ENCODE measurements around the gene TRAPPC5. TPM values are rescaled to one million over a fixed set of nuclear protein-coding genes. Genes with fewer than 3 reads are reported as not detected.

TRAPPC5 gene
- total RNA-seq = 105 and 108 TPM in 2 replicates
- long read RNA-seq, full-length matches to known transcripts = 5 of 5 reads
- long read RNA-seq, partial matches to known transcripts = 0 of 5 reads
- long read RNA-seq, other reads (novel, unspliced or antisense) = 0 of 5 reads

DNA sequence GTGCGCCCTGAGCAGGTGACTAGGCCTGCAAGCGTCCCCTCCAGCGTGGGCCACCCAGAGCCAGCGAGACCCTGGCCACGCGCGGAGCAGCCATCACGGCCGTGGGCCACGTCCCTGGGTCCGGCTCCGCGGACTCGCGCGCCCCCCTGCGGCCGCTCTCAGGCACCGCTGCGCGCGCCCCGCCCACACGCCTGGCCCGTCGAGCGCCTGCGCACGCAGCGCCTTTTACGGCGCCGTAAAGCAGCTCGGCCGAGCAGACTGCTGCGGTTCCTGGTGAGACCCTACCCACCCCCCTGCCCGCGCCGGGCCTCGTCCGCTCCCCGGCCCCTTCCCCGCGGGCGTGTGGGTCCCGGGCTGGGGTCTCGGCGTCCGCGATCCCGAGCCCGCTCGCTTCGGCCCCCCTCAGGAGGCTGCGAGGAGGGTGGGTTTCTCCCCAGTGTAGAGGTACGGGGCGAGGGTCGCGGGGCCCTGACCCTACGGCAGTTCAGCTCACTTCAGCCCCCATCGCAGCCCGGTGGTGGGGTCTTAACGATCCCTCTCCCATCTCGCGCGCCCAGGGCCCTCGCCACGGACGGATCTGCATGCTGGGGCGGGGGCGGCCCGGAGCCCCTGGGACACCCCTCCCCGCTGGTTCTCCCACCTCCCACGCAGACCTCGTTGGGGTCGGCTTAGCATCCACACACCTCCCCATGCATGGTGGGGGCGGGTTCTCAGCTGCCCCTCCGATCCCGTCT lies at the start of gene TRAPPC5:
Gene TRAPPC5 (plus strand): TSS at position 228 of the 734 bp plus-strand sequence. CDS start 1,421 bp downstream, outside the sequence.
- TF ChIP-seq CTCF (IDR thresholded peaks at IDR 0.05) = peak; percentile 99
- peaks cover 6% of the 10 kb centered on the region for H3K4me1 Mint-ChIP-seq (ENCODE audit: unreplicated experiment)
- peak; percentile 96 for DNase-seq (ENCODE audit: extremely low spot score, unreplicated experiment)
- peak within 1 kb of the TSS; percentile 71 for H3K27ac Mint-ChIP-seq (ENCODE audit: unreplicated experiment)
- H3K4me3 Mint-ChIP-seq (ENCODE audit: unreplicated experiment) = peak within 1 kb of the TSS; percentile 86
- H3K27me3 Mint-ChIP-seq (ENCODE audit: unreplicated experiment) = peaks cover 15% of the 10 kb centered on the region
- H3K36me3 Mint-ChIP-seq (ENCODE audit: unreplicated experiment) = peaks cover 11% of the 10 kb centered on the region
- H3K9me3 Mint-ChIP-seq (ENCODE audit: unreplicated experiment) = no peaks in the 10 kb centered on the region

DNA sequence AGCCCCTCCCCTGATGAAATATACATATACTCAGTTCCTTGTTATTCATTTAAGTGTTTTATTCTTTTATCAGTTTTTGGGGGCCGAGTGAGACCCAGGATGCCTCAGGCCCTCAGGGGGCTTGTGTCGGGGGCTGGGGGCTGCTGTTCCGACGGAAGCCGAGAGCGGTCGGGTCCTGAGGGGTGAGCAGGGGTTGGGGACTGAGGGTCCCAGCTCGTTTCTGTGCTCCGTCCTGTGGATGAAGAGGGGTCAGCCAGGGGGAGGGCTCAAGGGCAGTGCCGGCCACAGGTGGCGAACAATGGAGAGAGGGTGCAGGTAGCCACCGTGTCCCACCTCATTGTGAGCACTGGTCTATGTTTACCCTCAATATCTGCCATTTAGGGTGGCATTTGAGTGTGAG lies 49.1 kb upstream of the TRAPPC5 start:
- no peak overlapping the region for H3K4me3 Mint-ChIP-seq (ENCODE audit: unreplicated experiment)
- no peaks in the 10 kb centered on the region for H3K9me3 Mint-ChIP-seq (ENCODE audit: unreplicated experiment)
- no peak for DNase-seq (ENCODE audit: extremely low spot score, unreplicated experiment)
- H3K27ac Mint-ChIP-seq (ENCODE audit: unreplicated experiment) = no peak overlapping the region
- no peak for TF ChIP-seq CTCF (IDR thresholded peaks at IDR 0.05)
- H3K36me3 Mint-ChIP-seq (ENCODE audit: unreplicated experiment) = no peaks in the 10 kb centered on the region
- peaks cover 14% of the 10 kb centered on the region for H3K27me3 Mint-ChIP-seq (ENCODE audit: unreplicated experiment)
- H3K4me1 Mint-ChIP-seq (ENCODE audit: unreplicated experiment) = peaks cover 30% of the 10 kb centered on the region

DNA sequence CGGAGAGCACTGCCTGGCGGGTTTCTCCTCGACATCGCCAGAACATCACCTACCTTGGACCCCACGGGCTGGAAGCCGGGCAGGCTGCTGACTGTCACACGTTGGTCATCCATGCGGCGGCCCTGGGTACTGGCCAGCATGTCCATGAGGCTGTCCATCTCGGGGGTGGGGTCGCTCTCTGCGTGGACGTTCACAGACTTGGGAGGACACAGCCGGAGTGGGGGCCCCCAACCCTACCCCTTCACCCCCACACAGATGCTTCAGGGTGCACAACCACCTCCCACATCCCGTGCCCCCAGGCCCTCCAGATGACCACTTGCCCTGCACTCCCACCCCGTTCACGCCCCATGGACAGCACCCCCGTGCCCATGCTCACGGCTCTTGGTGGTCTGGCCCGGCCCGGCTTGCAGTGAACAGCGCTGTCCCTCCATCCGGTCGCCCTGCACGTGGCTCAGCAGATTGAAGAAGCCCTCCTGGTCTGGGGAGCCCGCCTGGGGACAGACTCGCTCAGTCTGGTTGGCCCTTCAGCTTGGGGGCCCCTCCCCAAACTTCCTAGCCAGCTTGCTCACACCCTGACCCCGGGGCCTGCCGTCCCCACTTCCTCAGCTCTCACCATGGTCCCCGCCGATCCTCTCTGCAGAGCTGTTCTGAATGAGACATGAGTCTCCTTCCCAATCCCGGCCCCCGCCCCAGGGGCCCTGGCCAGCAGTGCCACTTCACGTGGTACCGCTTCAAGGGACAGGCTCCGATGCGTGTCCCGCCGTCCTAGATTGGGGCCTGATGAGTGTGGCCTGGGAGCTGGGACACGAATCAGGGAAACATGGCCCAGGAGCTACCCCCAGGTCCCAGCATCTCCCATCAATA lies 48.1 kb upstream of the TRAPPC5 start:
- Mint-ChIP-seq H3K27me3 (ENCODE audit: unreplicated experiment) (peaks cover 16% of the 10 kb centered on the region), H3K27ac (ENCODE audit: unreplicated experiment) (no peak overlapping the region), H3K36me3 (ENCODE audit: unreplicated experiment) (no peaks in the 10 kb centered on the region), H3K4me3 (ENCODE audit: unreplicated experiment) (no peak overlapping the region), H3K9me3 (ENCODE audit: unreplicated experiment) (no peaks in the 10 kb centered on the region), H3K4me1 (ENCODE audit: unreplicated experiment) (peaks cover 29% of the 10 kb centered on the region)
- no peak for DNase-seq (ENCODE audit: extremely low spot score, unreplicated experiment)
- no peak for TF ChIP-seq CTCF (IDR thresholded peaks at IDR 0.05)

- H3K27me3 Mint-ChIP-seq (ENCODE audit: unreplicated experiment) = peaks cover 16% of the 10 kb centered on the region
- H3K27ac Mint-ChIP-seq (ENCODE audit: unreplicated experiment) = no peak within 1 kb of the TSS
- TF ChIP-seq CTCF (IDR thresholded peaks at IDR 0.05) = no peak
- no peaks in the 10 kb centered on the region for H3K9me3 Mint-ChIP-seq (ENCODE audit: unreplicated experiment)
- no peak within 1 kb of the TSS for H3K4me3 Mint-ChIP-seq (ENCODE audit: unreplicated experiment)
- DNase-seq (ENCODE audit: extremely low spot score, unreplicated experiment) = no peak
- H3K4me1 Mint-ChIP-seq (ENCODE audit: unreplicated experiment) = peaks cover 20% of the 10 kb centered on the region
- H3K36me3 Mint-ChIP-seq (ENCODE audit: unreplicated experiment) = no peaks in the 10 kb centered on the region
Measured at GRCh38 chr19:7633698-7634097, 46.9 kb upstream of the TRAPPC5 start, which contains the start of gene PCP2. TSS of gene PCP2 (minus strand) at chr19:7633719. CDS start at chr19:7633457, 262 bp downstream.

DNA sequence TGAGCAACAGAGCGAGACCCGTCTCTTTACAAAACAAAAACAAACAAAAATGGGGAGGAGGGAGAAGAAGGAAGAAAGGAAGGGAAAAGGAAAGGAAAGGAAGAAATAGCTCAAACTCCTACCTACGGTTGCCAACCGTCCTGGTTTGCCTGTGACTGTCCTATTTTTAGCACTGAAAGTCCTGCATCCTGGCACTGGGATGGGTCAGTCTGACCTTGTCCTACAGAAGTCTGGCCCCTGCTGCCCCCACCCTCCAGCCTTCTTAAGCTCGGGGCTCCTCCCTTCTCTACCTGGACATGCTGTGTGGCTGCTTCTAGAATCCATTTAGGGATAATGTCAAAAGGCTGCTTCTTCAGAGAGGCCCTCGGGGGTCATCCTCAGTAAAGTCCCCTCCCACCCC lies 45.0 kb upstream of the TRAPPC5 start:
- Mint-ChIP-seq H3K27me3 (ENCODE audit: unreplicated experiment) (peaks cover 16% of the 10 kb centered on the region), H3K36me3 (ENCODE audit: unreplicated experiment) (no peaks in the 10 kb centered on the region), H3K27ac (ENCODE audit: unreplicated experiment) (no peak overlapping the region), H3K4me1 (ENCODE audit: unreplicated experiment) (peaks cover 4% of the 10 kb centered on the region), H3K9me3 (ENCODE audit: unreplicated experiment) (no peaks in the 10 kb centered on the region), H3K4me3 (ENCODE audit: unreplicated experiment) (no peak overlapping the region)
- no peak for TF ChIP-seq CTCF (IDR thresholded peaks at IDR 0.05)
- DNase-seq (ENCODE audit: extremely low spot score, unreplicated experiment) = no peak

All from osteocyte (in vitro differentiated cells).